NOMO-1 treated with DMSO at 0.1 percent for 48 hours (cell line): ENCODE measurements around the gene ZNF593OS.

Experiments
- DNase-seq: peaks from one replicate; lab custom pipeline; 2025; ENCODE audit not compliant: unreplicated experiment; lab: John Stamatoyannopoulos, UW

Gene ZNF593OS

DNA sequence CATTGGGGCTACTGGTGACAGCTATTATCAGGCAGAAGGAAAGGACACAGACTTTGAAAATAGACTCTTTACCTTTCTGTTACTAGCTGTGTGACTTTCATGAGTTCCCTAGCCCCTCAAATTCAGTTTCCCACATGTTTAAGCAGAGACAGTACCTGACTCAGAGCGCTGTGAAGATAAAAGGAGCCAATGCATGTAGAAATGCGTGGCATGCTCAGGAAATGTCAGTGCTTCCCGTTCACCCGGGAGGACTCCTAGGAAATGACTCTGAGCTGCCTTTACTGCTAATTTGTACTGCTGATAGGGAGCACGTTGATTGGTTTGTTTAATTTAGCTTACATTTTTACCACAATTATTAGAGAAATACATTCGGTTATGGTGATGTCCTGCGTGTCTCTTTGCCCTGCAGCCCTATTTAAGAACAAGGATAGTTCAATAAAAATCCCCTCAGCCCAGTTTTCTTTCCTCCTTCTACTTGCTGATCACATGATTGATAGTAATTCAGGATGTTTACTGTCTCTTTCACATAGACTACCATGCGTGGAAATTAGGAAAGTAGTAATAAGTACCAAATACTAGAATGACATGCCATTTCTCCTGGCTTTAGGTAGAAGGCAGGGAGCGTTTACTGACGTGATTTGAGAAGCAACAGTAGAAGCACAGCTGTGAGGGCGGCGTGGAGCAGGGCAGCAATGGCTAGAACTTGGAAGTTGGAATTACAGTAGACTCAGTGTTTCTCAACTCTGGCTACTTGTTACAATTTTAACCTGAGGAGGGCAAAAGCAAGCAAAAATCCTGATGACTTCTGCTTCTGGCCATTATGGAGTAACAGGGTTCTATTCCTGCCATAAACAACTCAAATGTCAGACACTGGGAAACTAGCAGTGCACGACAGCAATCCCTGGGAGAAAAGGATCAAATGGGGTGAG, 44.1 kb downstream of the ZNF593OS start:
- DNase-seq = peak; percentile 28

DNA sequence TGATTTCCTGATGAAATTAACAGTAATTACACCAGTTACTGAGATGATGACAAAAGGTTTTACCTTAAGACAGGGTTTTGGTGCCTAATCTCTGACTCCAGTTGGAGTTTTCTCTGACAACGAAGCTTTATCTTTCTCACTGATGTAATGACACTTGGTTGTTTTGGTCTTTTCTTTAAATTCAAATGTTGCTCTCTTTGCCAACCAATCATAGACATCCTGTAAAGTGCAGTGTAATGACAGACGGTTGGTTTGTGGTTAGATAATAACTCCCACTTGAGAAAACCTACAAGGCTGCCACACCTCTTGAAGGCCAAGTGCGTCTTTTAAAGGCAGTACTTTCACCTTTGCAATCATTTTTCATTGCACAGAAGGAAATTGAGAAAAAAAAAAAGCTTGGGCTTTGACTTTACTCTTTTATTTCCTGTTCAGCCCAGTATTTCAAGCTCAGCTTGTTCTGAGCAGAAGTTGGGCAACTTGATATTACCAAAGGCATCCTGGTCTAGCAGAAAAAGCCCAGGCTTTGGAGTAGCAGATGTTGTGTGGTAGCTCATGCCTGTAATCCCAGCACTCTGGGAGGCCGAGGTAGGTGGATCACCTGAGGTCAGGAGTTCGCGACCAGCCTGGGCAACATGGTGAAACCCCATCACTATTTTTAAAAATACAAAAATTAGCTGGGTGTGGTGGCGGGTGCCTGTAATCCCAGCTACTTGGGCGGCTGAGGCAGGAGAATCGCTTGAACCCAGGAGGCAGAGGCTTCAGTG, 45.1 kb downstream of the ZNF593OS start:
- DNase-seq = peak; percentile 99

DNA sequence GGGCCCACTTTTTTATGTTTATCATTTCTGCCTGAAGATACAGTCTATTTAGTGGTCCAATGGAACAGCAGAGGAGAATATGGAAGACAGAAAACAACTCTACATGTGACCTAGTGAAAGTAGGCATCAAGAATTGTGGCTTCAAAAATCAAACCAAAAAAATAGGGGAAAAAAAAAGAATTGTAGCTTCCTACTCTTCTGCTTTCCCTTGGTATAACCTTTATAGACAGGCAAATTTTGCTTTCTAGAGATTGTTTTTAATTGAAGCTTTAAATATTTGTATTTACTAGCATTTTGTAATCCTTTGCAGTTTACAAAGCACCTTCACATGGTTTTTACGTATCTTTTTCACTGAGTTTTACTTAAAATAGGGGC, 45.7 kb downstream of the ZNF593OS start:
- no peak for DNase-seq

DNA sequence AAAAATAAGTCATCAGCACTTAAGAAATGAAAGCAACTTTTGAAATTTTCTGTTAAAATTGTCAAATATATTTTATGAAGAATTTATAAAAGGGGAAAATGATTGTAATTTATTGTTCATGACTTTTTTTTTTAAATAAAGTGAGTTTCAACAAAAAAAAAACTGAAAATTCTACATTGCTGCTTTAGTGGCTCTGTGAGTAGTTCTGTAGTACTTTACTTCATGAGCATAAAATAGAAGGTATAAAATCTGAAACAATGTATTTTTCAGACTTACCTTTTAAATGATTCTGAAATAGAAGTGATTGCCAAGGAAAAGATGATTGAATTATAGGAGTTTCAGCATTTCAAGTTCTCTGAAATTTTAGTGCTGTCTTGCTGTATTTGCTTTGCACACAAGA, 46.2 kb downstream of the ZNF593OS start:
- DNase-seq = no peak

DNA sequence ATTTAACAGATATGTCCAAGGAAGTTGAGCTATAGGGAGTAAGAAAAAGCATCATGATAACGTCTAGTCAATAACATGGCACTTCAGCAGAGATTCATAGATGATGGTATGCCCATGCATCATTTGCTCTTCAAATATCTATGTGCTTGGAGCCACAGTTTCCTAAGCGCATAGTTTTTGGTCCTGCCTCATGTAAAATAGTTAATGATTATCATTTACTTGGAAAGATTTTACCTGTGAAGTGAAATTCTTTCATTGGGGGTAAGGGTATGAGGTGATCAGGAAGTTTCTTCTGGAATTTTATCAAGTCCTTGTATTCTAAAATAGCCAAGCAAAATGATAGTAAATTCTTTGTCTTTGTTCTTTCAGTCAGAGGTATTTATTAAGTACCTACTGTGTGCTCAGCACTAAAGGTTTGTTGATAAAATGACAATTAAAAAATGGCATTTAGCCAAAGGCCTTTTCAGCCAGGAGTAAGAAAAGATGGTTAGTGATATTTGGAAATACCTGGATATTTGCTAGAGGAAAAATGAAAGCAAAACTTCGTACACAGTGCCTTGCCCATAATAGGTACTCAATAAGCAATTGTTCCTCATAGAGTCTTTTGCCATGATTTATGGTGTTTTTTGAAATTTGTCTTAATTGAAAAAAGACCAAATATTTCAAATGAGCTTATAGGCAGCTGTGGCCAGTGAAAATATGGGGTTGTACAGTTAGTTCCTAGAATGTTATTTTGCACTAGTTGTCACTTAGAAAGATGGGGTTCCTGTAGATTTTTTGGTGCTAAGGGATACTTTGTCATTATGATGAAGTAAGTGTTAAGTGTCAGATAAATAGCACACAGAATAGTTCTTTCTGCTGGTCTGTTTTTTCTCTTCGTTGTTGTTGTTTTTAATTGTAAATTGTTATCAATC, 47.0 kb downstream of the ZNF593OS start:
- no peak for DNase-seq

DNA sequence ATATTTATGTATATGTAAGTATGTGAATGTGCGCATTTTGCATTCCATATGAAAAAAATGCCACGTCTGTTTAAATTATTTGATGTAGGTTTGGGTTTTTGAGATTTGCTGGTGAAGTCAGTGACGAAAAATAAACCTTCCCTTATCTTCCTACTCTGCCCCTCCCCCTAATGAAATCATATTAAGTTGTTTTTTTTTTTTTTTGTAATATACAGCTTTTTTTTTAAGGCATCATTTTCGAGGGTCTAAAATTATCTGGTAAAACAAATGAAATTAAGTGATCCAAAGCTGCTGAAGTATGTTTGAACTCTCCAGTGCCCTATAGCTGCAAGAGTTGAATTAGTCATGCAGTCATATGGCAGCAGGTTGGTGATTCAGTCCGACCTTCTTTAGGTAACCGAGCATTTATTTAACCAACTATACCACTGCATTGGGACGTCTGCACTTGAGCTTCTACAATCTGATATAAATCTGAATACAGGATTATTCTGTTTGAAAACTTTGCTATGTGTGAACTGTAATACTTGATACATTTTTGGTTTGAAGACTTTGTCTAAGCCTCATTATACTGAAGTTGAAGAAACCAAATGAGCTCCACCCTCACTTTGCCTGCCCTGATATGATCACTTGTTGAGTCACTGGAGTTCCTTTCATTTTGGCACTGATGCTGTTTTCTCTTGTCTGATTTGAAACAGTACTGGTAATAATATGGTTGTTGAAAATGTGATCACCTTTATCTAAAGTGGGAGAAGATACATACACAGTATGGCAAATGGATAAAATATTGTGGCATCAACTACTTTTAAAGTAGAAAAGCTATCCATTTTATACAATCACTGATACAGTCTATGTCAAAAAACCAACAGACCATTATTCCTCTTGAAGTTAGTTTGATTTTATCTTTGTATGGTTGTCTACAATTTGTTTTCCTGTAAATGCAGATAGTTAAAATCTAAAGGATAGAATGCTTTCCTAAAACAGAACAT, 48.4 kb downstream of the ZNF593OS start:
- peak; percentile 32 for DNase-seq

DNA sequence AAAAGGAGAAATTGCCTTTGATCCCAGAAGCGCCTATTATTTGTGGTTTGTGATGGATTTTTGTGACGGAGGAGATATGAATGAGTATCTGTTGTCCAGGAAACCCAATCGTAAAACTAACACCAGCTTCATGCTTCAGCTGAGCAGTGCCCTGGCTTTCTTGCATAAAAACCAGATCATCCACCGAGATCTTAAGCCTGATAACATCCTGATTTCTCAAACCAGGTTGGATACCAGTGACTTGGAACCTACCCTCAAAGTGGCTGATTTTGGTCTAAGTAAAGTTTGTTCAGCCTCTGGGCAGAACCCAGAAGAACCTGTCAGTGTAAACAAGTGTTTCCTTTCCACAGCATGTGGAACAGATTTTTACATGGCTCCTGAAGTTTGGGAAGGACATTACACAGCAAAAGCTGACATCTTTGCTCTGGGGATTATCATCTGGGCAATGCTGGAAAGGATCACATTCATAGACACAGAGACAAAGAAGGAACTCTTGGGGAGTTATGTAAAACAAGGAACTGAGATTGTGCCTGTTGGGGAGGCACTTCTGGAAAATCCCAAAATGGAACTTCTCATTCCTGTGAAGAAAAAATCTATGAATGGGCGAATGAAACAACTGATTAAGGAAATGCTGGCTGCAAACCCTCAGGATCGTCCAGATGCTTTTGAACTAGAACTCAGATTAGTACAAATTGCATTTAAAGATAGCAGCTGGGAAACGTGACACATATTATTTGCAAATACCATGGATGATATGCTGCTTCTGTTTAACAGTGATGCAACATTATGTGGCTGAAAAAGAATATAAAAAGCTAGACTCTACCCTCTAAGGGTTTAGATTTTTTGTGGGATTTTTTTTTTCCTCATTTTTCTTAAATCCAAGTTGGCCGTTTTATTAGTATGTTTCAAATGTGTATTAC, 49.5 kb downstream of the ZNF593OS start:
- peak; percentile 50 for DNase-seq

DNA sequence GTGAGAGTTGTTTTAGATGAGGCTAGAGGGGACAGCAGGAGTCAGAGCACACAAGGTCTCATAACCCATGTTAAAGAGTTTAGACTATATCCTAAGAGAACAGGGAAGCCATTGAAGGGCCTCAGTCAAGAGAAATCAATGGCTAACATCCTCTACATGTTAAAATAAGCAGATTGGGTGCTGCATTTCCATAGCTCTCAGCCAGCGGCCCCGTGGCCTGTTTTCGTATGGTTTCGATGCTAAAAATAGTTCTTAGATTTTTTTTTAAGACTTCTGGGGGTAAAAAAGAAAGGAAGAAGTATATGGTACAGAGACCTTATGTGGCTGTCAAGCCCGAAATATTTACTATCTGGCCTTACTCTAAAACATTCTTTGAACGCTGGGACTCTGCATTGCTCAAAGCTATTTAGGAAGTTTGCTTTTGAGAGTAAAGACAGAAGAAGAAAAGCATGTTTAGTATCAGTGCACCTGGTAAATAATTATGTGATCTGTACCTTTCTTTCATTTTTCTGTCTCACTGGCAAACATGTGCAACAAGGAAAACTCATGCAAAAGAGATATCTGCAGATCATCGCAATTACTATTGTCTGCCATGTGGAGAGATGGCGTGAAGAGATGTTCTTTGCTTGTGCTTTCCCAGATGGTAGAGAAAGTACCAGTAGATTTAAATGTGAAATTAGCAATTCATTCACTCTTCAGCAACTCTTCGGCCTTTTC, 51.6 kb downstream of the ZNF593OS start:
- DNase-seq = peak; percentile 60
